K562 (cell line): ENCODE measurements around the gene ALG1. TPM values are rescaled to one million over a fixed set of nuclear protein-coding genes. Genes with fewer than 3 reads are reported as not detected.
A peak's percentile ranks its signal among the peaks of the same experiment; 100 is the strongest.

ENCODE experiments used
- CCAR2 ChIP-seq: fragments of 200-400 bp; formaldehyde crosslinking; IDR thresholded peaks from 2 replicates; pipeline ENCODE4 v1.6.1; 2017; ENCODE audit warnings: mild to moderate bottlenecking, low read depth, low read length
- ETV6 ChIP-seq, 3 experiments: fragments of 150-350 bp in 1 of 3; sonication (generic) in 1 of 3; formaldehyde crosslinking in 1 of 3; IDR thresholded peaks; 2 replicates each; pipeline versions ENCODE4 v1.6.1 to v1.8.0; 2014 to 2022; ENCODE audit warnings: borderline replicate concordance in 2 of 3, low read depth in 2 of 3, antibody characterized with exemption in 1 of 3, low read length in 1 of 3, mild to moderate bottlenecking in 1 of 3, missing genetic modification reagents in 1 of 3
- GABPA ChIP-seq: fragments of 200-800 bp; sonication (Bioruptor generic); conservative IDR thresholded peaks from 2 replicates; pipeline ENCODE4 v1.6.1; 2016; ENCODE audit warnings: low read depth, missing genetic modification characterization, missing compliant biosample characterization
- GABPB2 ChIP-seq: fragments of 250-450 bp; sonication (Bioruptor Pico); conservative IDR thresholded peaks from 2 replicates; pipeline ENCODE4 v1.5.1; 2021; ENCODE audit warnings: mild to moderate bottlenecking
- KHSRP ChIP-seq: fragments of 450-650 bp; IDR thresholded peaks from 2 replicates; pipeline ENCODE4 v1.6.1; 2017
- KLF13 ChIP-seq: fragments of 450-650 bp; IDR thresholded peaks from 2 replicates; pipeline ENCODE4 v1.6.1; 2016; ENCODE audit warnings: missing genetic modification characterization, low read depth, mild to moderate bottlenecking, missing compliant biosample characterization, moderate library complexity, borderline replicate concordance
- PHB2 ChIP-seq: fragments of 450-650 bp; IDR thresholded peaks from 2 replicates; pipeline ENCODE4 v1.6.1; 2017; ENCODE audit warnings: low read depth
- PHF8 ChIP-seq: fragments of 200-600 bp; sonication (generic); IDR thresholded peaks from 2 replicates; pipeline ENCODE4 v1.6.1; 2012; ENCODE audit warnings: mixed run types, mild to moderate bottlenecking, inconsistent platforms, low read length, moderate library complexity, borderline replicate concordance
- RFX5 ChIP-seq: IDR thresholded peaks from 2 replicates; pipeline ENCODE4 v1.6.1; 2011; ENCODE audit warnings: low read depth, mild to moderate bottlenecking, improper control_type of control experiment, low read length
- SIN3A ChIP-seq, 2 experiments: fragments of 150-350 bp in 1 of 2; IDR thresholded peaks; 2 replicates each; pipeline ENCODE4 v1.6.1; 2011 to 2016; ENCODE audit warnings: borderline replicate concordance in 2 of 2, low read depth in 2 of 2, low read length in 2 of 2, mild to moderate bottlenecking in 2 of 2, moderate library complexity in 2 of 2; ENCODE audit not compliant: control insufficient read depth in 1 of 2
- SRSF3 ChIP-seq: fragments of 200-400 bp; formaldehyde crosslinking; IDR thresholded peaks from 2 replicates; pipeline ENCODE4 v1.6.1; 2016; ENCODE audit warnings: mild to moderate bottlenecking, low read length, moderate library complexity; ENCODE audit not compliant: insufficient read depth
- TSC22D4 ChIP-seq: fragments of 450-650 bp; IDR thresholded peaks from 2 replicates; pipeline ENCODE4 v1.6.1; 2016; ENCODE audit warnings: missing genetic modification characterization, missing biosample characterization, control low read depth
- ZNF586 ChIP-seq: fragments of 450-650 bp; formaldehyde crosslinking; conservative IDR thresholded peaks from 2 replicates; pipeline ENCODE4 v1.4.0; 2020; ENCODE audit warnings: mild to moderate bottlenecking, moderate library complexity
- polyA plus RNA-seq, 8 experiments: library from polyadenylated mRNA; depleted of rRNA in 4 of 8; stranded (reverse) in 5 of 8; unstranded in 3 of 8; fragments of >200 nt; fragmentation: Nextera tagmentation in 2 of 8; fragmentation: Illumina TruSeq in 1 of 8; extraction: Ambion mirVana in 2 of 8; extraction: Trizol in 1 of 8; gene quantifications; 2 replicates each; pipeline versions ENCODE4 v1.2.1 to v1.2.3, GENCODE V29; 2011 to 2014; ENCODE audit warnings: inconsistent platforms in 1 of 8, missing spikeins in 1 of 8
- total RNA-seq, 7 experiments: library from RNA; depleted of rRNA in 6 of 7; stranded (reverse); fragments of >200 nt in 6 of 7; fragmentation: Illumina TruSeq in 2 of 7; extraction: Trizol in 2 of 7; gene quantifications; 2 replicates each; pipeline versions ENCODE4 v1.2.1 to v1.2.3, GENCODE V29; 2011 to 2021; ENCODE audit warnings: low replicate concordance in 1 of 7
- TF ChIP-seq, protein P1 (sequence below): sonication (generic); formaldehyde crosslinking; IDR thresholded peaks from 2 replicates; pipeline ENCODE4 v1.8.0; 2023; ENCODE audit warnings: mild to moderate bottlenecking, missing genetic modification reagents
- TF ChIP-seq, protein P2 (sequence below): IDR thresholded peaks from 3 replicates; pipeline ENCODE4 v1.6.1; 2011; ENCODE audit warnings: borderline replicate concordance, mild to moderate bottlenecking; ENCODE audit not compliant: insufficient read length, insufficient read depth
- TF ChIP-seq, protein P3 (sequence below): fragments of 250-450 bp; sonication (Bioruptor Pico); IDR thresholded peaks from 2 replicates; pipeline ENCODE4 v1.5.0; 2021; ENCODE audit warnings: mild to moderate bottlenecking, moderate library complexity
- TF ChIP-seq, protein P4 (sequence below): fragments of 250-450 bp; sonication (Bioruptor Pico); IDR thresholded peaks from 2 replicates; pipeline ENCODE4 v1.4.0; 2020; ENCODE audit warnings: mild to moderate bottlenecking, moderate library complexity

Gene ALG1
- total and polyA plus RNA-seq, 9 of the 15 experiments (the other 6 are each of a cell fraction or from before 2014, with no cell fraction given), result 1.1 to 26.4 (median 18.3) TPM

DNA sequence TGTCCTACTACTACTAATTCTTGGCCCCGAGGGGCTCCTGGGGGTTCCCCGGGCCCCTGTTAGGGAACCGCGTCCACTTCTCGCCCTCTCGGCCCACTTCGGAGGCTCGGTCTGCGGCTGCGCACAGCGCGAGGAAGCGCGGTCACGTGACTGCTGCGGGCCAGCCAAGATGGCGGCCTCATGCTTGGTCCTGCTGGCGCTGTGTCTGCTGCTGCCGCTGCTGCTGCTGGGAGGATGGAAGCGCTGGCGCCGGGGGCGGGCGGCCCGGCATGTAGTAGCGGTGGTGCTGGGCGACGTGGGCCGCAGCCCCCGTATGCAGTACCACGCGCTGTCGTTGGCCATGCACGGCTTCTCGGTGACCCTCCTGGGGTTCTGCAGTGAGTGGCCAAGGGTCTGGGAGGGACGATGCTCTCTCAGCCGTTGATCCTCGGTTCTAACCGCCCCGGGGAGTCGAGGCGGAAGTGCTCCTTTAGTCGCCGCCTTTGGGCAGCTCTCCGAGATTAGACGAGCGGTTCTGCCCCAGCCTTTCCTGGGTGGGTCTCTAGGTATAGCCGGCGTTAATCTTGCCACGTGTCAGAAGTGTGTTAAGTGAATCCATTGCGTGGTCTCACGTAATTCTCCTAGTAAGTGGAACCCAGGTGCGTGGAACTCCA lies at the start of gene ALG1 (continued):
- TF ChIP-seq PHF8 (peak; percentile 95), ETV6 (IDR thresholded peaks at IDR 0.05; ENCODE audit: borderline replicate concordance in 1 of 2, low read depth in 2 of 2, low read length in 1 of 2) (no peak), ETV6 (CRISPR knock-in tag; IDR thresholded peaks at IDR 0.05; ENCODE audit: borderline replicate concordance) (no peak), ZNF586 (CRISPR knock-in tag) (no peak), SRSF3 (no peak), RFX5 (no peak), GABPA (0 out of 2 replicates have a peak, but pooled peaks have one; percentile 25), GABPB2 (CRISPR knock-in tag) (no peak), KLF13 (tag) (no peak), CCAR2 (no peak), SIN3A (IDR thresholded peaks at IDR 0.05; ENCODE audit: borderline replicate concordance in 2 of 2, control insufficient read depth in 1 of 2, low read depth in 2 of 2, low read length in 2 of 2) (peak; percentile 77 to 98; a peak in 2 of 4 replicates), KHSRP (no peak), TSC22D4 (tag) (no peak), PHB2 (no peak)
- TF ChIP-seq, protein P1, sequence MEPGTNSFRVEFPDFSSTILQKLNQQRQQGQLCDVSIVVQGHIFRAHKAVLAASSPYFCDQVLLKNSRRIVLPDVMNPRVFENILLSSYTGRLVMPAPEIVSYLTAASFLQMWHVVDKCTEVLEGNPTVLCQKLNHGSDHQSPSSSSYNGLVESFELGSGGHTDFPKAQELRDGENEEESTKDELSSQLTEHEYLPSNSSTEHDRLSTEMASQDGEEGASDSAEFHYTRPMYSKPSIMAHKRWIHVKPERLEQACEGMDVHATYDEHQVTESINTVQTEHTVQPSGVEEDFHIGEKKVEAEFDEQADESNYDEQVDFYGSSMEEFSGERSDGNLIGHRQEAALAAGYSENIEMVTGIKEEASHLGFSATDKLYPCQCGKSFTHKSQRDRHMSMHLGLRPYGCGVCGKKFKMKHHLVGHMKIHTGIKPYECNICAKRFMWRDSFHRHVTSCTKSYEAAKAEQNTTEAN (CRISPR knock-in tag), result no peak
- TF ChIP-seq, protein P2, sequence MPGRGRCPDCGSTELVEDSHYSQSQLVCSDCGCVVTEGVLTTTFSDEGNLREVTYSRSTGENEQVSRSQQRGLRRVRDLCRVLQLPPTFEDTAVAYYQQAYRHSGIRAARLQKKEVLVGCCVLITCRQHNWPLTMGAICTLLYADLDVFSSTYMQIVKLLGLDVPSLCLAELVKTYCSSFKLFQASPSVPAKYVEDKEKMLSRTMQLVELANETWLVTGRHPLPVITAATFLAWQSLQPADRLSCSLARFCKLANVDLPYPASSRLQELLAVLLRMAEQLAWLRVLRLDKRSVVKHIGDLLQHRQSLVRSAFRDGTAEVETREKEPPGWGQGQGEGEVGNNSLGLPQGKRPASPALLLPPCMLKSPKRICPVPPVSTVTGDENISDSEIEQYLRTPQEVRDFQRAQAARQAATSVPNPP, result no peak
- TF ChIP-seq, protein P3, sequence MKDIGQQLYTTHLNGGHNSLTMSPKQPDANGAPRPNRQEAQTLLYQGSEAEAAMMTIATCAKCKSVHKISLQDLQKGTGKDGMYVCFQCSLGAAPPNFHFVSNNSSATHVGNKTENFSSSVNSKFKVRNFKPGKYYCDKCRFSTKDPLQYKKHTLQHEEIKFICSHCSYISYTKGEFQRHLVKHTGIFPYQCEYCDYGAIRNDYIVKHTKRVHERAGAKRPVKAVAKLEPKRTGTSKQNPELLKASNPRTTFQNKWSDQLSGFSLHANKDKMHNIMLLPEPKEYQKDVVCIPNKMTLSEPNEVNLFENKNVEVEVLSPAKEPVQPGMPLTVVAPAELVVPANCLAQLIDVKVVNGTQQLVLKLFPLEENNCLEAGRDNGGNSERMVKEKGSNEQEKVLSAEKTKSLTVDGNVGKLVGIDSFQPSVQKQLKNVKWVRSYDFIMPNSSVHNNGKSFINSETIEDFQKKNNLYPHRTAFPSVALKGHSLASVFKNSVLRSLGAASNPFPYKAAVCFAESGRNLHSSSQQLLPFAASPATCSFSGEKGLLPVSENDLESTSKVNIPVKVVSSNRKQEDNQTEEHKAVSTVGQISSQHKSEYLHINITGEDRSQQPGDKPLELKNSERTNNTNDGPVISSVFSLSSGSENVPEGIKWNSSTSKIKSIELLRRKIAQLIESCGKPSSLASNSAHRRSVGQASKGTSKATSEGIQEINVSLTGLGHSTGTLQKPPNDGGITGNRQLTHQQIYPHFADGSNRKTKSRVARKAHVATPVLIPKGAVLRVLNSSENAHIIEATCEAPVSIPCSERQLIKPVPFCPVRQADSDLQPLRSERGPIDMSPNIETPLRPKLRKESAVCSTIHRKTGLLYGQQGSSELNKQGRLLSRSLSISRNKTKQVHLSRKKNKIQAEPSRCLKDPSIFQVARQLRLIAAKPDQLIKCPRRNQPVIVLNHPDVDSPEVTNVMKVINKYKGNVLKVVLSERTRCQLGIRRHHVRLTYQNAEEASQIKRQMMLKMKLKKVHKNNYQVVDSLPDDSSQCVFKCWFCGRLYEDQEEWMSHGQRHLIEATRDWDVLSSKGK (CRISPR knock-in tag), result no peak
- TF ChIP-seq, protein P4, sequence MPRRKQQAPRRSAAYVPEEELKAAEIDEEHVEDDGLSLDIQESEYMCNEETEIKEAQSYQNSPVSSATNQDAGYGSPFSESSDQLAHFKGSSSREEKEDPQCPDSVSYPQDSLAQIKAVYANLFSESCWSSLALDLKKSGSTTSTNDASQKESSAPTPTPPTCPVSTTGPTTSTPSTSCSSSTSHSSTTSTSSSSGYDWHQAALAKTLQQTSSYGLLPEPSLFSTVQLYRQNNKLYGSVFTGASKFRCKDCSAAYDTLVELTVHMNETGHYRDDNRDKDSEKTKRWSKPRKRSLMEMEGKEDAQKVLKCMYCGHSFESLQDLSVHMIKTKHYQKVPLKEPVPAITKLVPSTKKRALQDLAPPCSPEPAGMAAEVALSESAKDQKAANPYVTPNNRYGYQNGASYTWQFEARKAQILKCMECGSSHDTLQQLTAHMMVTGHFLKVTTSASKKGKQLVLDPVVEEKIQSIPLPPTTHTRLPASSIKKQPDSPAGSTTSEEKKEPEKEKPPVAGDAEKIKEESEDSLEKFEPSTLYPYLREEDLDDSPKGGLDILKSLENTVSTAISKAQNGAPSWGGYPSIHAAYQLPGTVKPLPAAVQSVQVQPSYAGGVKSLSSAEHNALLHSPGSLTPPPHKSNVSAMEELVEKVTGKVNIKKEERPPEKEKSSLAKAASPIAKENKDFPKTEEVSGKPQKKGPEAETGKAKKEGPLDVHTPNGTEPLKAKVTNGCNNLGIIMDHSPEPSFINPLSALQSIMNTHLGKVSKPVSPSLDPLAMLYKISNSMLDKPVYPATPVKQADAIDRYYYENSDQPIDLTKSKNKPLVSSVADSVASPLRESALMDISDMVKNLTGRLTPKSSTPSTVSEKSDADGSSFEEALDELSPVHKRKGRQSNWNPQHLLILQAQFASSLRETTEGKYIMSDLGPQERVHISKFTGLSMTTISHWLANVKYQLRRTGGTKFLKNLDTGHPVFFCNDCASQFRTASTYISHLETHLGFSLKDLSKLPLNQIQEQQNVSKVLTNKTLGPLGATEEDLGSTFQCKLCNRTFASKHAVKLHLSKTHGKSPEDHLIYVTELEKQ (CRISPR knock-in tag), result no peak
